ENCODE measurements around the gene USP9Y. TPM values are rescaled to one million over a fixed set of nuclear protein-coding genes. Genes with fewer than 3 reads are reported as not detected.

USP9Y gene
- total RNA-seq, 4 donors from 2014 or later, result 0.06 to 31.7 (median 10.7) TPM

DNA sequence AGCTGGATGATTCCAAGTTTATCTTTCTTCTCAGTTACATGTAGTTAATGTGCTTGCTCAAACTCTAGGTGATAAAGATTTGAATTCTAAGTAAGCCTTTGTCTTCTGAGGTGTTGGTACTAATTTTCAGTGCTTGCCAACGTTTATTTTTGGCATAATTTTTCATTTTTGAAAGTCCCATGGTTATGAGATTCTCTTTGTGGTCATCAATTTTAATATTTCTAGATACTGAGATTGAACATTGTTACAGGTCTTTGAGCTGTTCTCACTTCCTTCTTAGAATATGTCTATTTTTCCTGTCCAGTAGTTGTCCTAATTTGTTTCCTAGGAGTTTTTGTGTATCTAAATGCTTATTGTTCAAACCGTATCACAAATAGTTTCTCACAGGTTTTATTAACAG lies 40.4 kb downstream of the USP9Y start:
- WGBS, 2 donors, result 66% methylated on average over 2 of the region's 2 CpGs; no CpG with 5 or more reads in 1 of the 2 donors

DNA sequence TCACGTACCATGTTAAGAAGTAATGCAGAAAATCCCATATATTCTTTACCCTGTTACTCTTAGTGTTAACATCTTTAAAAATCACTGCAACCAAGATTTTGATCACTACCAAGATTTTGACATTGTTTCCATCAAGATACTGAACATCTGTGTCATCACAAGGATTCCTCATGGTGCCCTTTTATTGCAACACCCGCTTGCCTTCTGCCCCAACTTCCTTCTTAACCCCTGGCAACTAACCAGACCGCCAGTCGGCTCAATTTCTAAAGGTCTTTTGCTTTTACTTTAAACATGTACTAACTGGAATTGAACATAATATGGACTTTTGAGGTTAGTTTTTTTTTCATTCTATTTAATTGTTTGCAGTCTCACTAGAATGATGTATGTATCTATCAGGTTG lies 41.7 kb downstream of the USP9Y start:
- H3K27me3 ChIP-seq, result no peaks in the 10 kb centered on the region
- no peak overlapping the region for H3K4me3 ChIP-seq
- intact Hi-C loops (cut with DNase I), result no loop called here
- 55% methylated on average over 4 of the region's 4 CpGs; no CpG with 5 or more reads in 1 of the 2 donors for WGBS, 2 donors
- DNase-seq, result no peak
- H3K27ac ChIP-seq, result no peak overlapping the region
- H3K9me3 ChIP-seq, result no peaks in the 10 kb centered on the region
- H3K36me3 ChIP-seq, result peaks cover 0 to 76% (median 0%) of the 10 kb centered on the region in 3 donors
- H3K4me1 ChIP-seq, result no peaks in the 10 kb centered on the region
- no peak for TF ChIP-seq POLR2A (IDR thresholded peaks at IDR 0.05)
- TF ChIP-seq, protein P1, sequence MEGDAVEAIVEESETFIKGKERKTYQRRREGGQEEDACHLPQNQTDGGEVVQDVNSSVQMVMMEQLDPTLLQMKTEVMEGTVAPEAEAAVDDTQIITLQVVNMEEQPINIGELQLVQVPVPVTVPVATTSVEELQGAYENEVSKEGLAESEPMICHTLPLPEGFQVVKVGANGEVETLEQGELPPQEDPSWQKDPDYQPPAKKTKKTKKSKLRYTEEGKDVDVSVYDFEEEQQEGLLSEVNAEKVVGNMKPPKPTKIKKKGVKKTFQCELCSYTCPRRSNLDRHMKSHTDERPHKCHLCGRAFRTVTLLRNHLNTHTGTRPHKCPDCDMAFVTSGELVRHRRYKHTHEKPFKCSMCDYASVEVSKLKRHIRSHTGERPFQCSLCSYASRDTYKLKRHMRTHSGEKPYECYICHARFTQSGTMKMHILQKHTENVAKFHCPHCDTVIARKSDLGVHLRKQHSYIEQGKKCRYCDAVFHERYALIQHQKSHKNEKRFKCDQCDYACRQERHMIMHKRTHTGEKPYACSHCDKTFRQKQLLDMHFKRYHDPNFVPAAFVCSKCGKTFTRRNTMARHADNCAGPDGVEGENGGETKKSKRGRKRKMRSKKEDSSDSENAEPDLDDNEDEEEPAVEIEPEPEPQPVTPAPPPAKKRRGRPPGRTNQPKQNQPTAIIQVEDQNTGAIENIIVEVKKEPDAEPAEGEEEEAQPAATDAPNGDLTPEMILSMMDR (IDR thresholded peaks at IDR 0.05), result no peak

More for the DNA sequence above, 40.4 kb downstream of the USP9Y start:
- H3K4me1 ChIP-seq, result no peaks in the 10 kb centered on the region
- DNase-seq, result no peak
- no peak for TF ChIP-seq POLR2A (IDR thresholded peaks at IDR 0.05)
- TF ChIP-seq, protein P1 (IDR thresholded peaks at IDR 0.05), result no peak
- intact Hi-C loops (cut with DNase I), result no loop called here
- H3K9me3 ChIP-seq, result no peaks in the 10 kb centered on the region
- H3K36me3 ChIP-seq, result peaks cover 0 to 89% (median 0%) of the 10 kb centered on the region in 3 donors
- H3K27me3 ChIP-seq, result no peaks in the 10 kb centered on the region
- no peak overlapping the region for H3K4me3 ChIP-seq
- no peak overlapping the region for H3K27ac ChIP-seq

DNA sequence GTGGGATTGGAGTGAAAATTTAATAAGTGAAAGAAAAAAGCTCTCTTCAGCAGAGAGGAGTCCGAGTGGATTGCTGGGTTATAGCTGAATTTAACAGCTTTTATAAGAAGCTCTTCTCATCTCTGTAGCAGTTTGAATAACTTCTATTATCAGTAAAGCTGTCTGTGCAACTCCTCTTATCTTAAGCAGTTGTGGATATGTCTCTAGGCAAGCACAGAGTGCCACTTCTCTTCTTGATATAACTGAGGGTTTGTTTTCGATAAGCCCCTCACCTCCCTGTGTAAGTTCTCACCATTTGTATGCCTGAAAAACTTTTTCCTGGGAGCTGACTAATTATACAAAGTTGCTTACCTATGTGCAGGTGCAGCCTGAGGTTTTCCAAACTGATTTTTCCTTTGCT lies 43.1 kb downstream of the USP9Y start:
- H3K9me3 ChIP-seq, result no peaks in the 10 kb centered on the region
- H3K4me3 ChIP-seq, result no peak overlapping the region
- no peaks in the 10 kb centered on the region for H3K4me1 ChIP-seq
- H3K36me3 ChIP-seq, result peaks cover 0 to 71% (median 0%) of the 10 kb centered on the region in 3 donors
- no peak for DNase-seq
- TF ChIP-seq POLR2A (IDR thresholded peaks at IDR 0.05), result no peak
- TF ChIP-seq, protein P1 (IDR thresholded peaks at IDR 0.05), result no peak
- no peaks in the 10 kb centered on the region for H3K27me3 ChIP-seq
- no peak overlapping the region for H3K27ac ChIP-seq
- intact Hi-C loops (cut with DNase I), result no loop called here
- WGBS, 2 donors, result 80% methylated on average over 1 of the region's 2 CpGs; no CpG with 5 or more reads in 1 of the 2 donors

- no peaks in the 10 kb centered on the region for H3K9me3 ChIP-seq
- no peak overlapping the region for H3K27ac ChIP-seq
- TF ChIP-seq, protein P1 (IDR thresholded peaks at IDR 0.05), result no peak
- no peak for TF ChIP-seq POLR2A (IDR thresholded peaks at IDR 0.05)
- H3K4me1 ChIP-seq, result no peaks in the 10 kb centered on the region
- no peaks in the 10 kb centered on the region for H3K27me3 ChIP-seq
- H3K4me3 ChIP-seq, result no peak overlapping the region
- H3K36me3 ChIP-seq, result peaks cover 0 to 23% (median 0%) of the 10 kb centered on the region in 3 donors
- WGBS, 2 donors, result 57% methylated on average over 1 of the region's 1 CpG; no CpG with 5 or more reads in 1 of the 2 donors
- intact Hi-C loops (cut with DNase I), result no loop called here
- DNase-seq, result no peak
These were observed 48.3 kb downstream of the USP9Y start for GRCh38 chrY:12749293-12749692.

DNA sequence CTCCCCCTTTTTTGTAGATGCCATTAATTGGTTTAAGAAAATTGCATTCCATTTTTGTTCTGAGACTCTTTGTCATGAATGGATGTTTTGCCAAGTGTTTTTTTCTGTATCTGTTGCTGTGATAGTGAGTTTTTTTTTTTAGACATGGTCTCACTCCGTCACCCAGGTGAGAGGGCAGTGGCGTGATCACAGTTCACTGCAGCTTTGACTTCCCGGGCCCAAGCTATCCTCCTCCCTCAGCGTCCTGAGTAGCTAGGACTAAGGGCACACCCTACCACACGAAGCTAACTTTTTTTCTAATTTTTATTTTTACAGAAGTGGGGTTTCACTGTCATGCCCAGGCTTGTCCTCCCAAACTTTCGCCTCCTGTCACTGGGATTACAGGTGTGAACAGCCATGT lies 51.8 kb downstream of the USP9Y start:
- Histone ChIP-seq H3K9me3 (no peaks in the 10 kb centered on the region), H3K27ac (no peak overlapping the region), H3K4me3 (no peak overlapping the region), H3K4me1 (no peaks in the 10 kb centered on the region), H3K36me3 (peaks cover 0 to 12% (median 0%) of the 10 kb centered on the region in 3 donors), H3K27me3 (no peaks in the 10 kb centered on the region)
- intact Hi-C loops (cut with DNase I), result no loop called here
- TF ChIP-seq, protein P1 (IDR thresholded peaks at IDR 0.05), result no peak
- no peak for TF ChIP-seq POLR2A (IDR thresholded peaks at IDR 0.05)
- DNase-seq, result no peak
- 46% methylated on average over 6 of the region's 6 CpGs; no CpG with 5 or more reads in 1 of the 2 donors for WGBS, 2 donors

All from esophagus squamous epithelium (tissue), 5 donors.